Psoas muscle (tissue), 8 donors: ENCODE results near the gene CISH. TPM values are rescaled to one million over a fixed set of nuclear protein-coding genes. Genes with fewer than 3 reads are reported as not detected.

ENCODE experiments used
- ATAC-seq, 4 donors: fragments of 200-7000 bp; cut with Tn5 transposase; one replicate each; pipeline ENCODE4 v1.9.1; 2020; ENCODE audit warnings: moderate library complexity in 3 of 4, mild to moderate bottlenecking in 2 of 4
- DNase-seq, 2 donors: peaks; one replicate each; pipeline ENCODE4 v3.0.0-alpha.2; 2020
- H3K27ac ChIP-seq: fragments of 200-600 bp; one replicate; pipeline ENCODE4 v1.8.0; 2022
- H3K27me3 ChIP-seq, 3 donors: fragments of 200-600 bp in 1 of 3; one replicate each; pipeline versions ENCODE4 v1.6.1 to v1.8.0; 2013 to 2022; ENCODE audit warnings: low read length in 2 of 3, mild to moderate bottlenecking in 2 of 3, moderate library complexity in 1 of 3; ENCODE audit not compliant: insufficient read depth in 3 of 3
- H3K36me3 ChIP-seq, 2 donors: fragments of 200-600 bp in 1 of 2; one replicate each; pipeline versions ENCODE4 v1.6.1 to v1.8.0; 2013 to 2022; ENCODE audit warnings: low read depth in 1 of 2, mild to moderate bottlenecking in 1 of 2, moderate library complexity in 1 of 2; ENCODE audit not compliant: insufficient read depth in 1 of 2
- H3K4me1 ChIP-seq: fragments of 200-600 bp; one replicate; pipeline ENCODE4 v1.8.0; 2022
- H3K4me3 ChIP-seq: fragments of 200-600 bp; one replicate; pipeline ENCODE4 v1.8.0; 2022; ENCODE audit warnings: mild to moderate bottlenecking
- H3K9me3 ChIP-seq: fragments of 200-600 bp; one replicate; pipeline ENCODE4 v1.8.0; 2022
- CTCF ChIP-seq: fragments of 200-600 bp; IDR thresholded peaks from one replicate; pipeline ENCODE4 v1.8.0; 2022; ENCODE audit warnings: antibody characterized with exemption
- WGBS, 3 donors: extraction: QIAGEN DNeasy Blood & Tissue Kit; methylation state at CpG; one replicate each; pipeline versions ENCODE4 v1.1.6 to v1.1.7; 2013; 5-methylcytosine and 5-hydroxymethylcytosine counted together
- intact Hi-C, 2 donors: fragments of 100-400 bp; cut with DNase I; formaldehyde crosslinking; loops; one replicate each; pipeline versions ENCODE4 v1.11.0 to v1.14.2; 2022
- polyA plus RNA-seq, 3 donors: library from polyadenylated mRNA; stranded (reverse); fragments of 200-250 nt; gene quantifications; one replicate each; pipeline ENCODE4 v1.2.3, GENCODE V29; 2013
- total RNA-seq, 4 donors: library from RNA; stranded (reverse); fragmentation: NEBNext Ultra II Directional in 2 of 4; extraction: Animal tissue kit (Norgen Biotek cat#: 25700) in 2 of 4; gene quantifications; one replicate each; pipeline versions ENCODE4 v1.2.1 to v1.2.4, GENCODE V29; 2021 to 2023
- donor health status: healthy with polysubstance abuse.
- donor health status: DM: no; HTN: no; CAD: no; lungs with moderate emphysema.
- donor health status: Bipolar disorder and iron deficiency.
- donor health status: healthy.
- donor health status: DM: yes; HTN: yes; CAD: no.
- donor health status: DM: no; HTN: no; CAD: no.
- donor health status: DM: no; HTN: no; CAD: no.
- donor health status: DM: yes; HTN: yes; CAD: no.

CISH gene
- total and polyA plus RNA-seq, 7 donors = 12.8 to 75.1 (median 26.3) TPM

GRCh38 chr3:50563867-50564266, 47.7 kb downstream of the CISH start:
- no peak overlapping the region for H3K4me3 ChIP-seq
- peaks cover 0 to 12% of the 10 kb centered on the region in 2 donors for H3K36me3 ChIP-seq
- intact Hi-C loops = no loop called here
- ATAC-seq (no peak), DNase-seq (no peak)
- H3K4me1 ChIP-seq = peaks cover 7% of the 10 kb centered on the region
- no peak for TF ChIP-seq CTCF
- no peaks in the 10 kb centered on the region for H3K27me3 ChIP-seq
- no peaks in the 10 kb centered on the region for H3K9me3 ChIP-seq
- H3K27ac ChIP-seq = no peak overlapping the region
- WGBS, 3 donors = 73 to 95% (median 79%) methylated on average over 2 of the region's 2 CpGs

- Histone ChIP-seq H3K4me3 (no peak overlapping the region), H3K9me3 (no peaks in the 10 kb centered on the region), H3K27ac (no peak overlapping the region), H3K36me3 (peaks cover 0 to 12% of the 10 kb centered on the region in 2 donors), H3K4me1 (peaks cover 7% of the 10 kb centered on the region), H3K27me3 (no peaks in the 10 kb centered on the region)
- no peak for TF ChIP-seq CTCF
- whole genome bisulfite sequencing, 3 donors = 70 to 81% (median 77%) methylated on average over 1 to 2 of the region's 2 CpGs
- DNase-seq (no peak), ATAC-seq (no peak)
- intact Hi-C loops = no loop called here
These were observed 48.7 kb downstream of the CISH start for GRCh38 chr3:50562861-50563260.

GRCh38 chr3:50559702-50560101, 51.9 kb downstream of the CISH start:
- Histone ChIP-seq H3K9me3 (no peaks in the 10 kb centered on the region), H3K27ac (no peak overlapping the region), H3K4me1 (peaks cover 7% of the 10 kb centered on the region), H3K4me3 (no peak overlapping the region), H3K27me3 (no peaks in the 10 kb centered on the region), H3K36me3 (peaks cover 0 to 4% of the 10 kb centered on the region in 2 donors)
- intact Hi-C loops = no loop called here
- DNase-seq (no peak), ATAC-seq (peak in 3 of 4 donors; percentile 34 to 70 (median 53))
- TF ChIP-seq CTCF = no peak

- WGBS, 3 donors = 43 to 65% (median 47%) methylated on average over 7 of the region's 7 CpGs
These were observed 53.7 kb downstream of the CISH start for GRCh38 chr3:50557915-50558314.

More at GRCh38 chr3:50557915-50558314, 53.7 kb downstream of the CISH start:
- no peak for DNase-seq
- H3K4me3 ChIP-seq = no peak overlapping the region
- no peaks in the 10 kb centered on the region for H3K36me3 ChIP-seq
- H3K27ac ChIP-seq = no peak overlapping the region
- intact Hi-C loops = no loop called here
- H3K9me3 ChIP-seq = no peaks in the 10 kb centered on the region
- peaks cover 7% of the 10 kb centered on the region for H3K4me1 ChIP-seq
- H3K27me3 ChIP-seq = peaks cover 0 to 1% (median 0%) of the 10 kb centered on the region in 3 donors
- TF ChIP-seq CTCF = no peak
- ATAC-seq = no peak
